Measurements from ENCODE around the gene FASTK.

Gene FASTK

DNA sequence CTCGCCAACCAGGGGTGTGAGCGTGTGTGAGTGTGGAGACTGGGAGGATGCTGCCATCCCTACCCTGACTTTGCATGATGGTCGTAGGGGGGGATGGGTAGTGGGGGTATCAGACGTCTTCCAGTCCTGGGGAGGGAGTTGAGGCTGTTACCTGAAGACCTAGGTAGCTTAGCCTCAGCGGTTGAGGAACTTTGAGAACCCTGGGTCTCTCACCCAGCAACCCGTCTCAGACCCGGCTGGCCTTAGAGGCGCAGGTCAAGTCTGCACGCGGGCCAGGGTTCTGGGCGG, 18.6 kb downstream of the FASTK start:
- DNase-seq, result no peak

DNA sequence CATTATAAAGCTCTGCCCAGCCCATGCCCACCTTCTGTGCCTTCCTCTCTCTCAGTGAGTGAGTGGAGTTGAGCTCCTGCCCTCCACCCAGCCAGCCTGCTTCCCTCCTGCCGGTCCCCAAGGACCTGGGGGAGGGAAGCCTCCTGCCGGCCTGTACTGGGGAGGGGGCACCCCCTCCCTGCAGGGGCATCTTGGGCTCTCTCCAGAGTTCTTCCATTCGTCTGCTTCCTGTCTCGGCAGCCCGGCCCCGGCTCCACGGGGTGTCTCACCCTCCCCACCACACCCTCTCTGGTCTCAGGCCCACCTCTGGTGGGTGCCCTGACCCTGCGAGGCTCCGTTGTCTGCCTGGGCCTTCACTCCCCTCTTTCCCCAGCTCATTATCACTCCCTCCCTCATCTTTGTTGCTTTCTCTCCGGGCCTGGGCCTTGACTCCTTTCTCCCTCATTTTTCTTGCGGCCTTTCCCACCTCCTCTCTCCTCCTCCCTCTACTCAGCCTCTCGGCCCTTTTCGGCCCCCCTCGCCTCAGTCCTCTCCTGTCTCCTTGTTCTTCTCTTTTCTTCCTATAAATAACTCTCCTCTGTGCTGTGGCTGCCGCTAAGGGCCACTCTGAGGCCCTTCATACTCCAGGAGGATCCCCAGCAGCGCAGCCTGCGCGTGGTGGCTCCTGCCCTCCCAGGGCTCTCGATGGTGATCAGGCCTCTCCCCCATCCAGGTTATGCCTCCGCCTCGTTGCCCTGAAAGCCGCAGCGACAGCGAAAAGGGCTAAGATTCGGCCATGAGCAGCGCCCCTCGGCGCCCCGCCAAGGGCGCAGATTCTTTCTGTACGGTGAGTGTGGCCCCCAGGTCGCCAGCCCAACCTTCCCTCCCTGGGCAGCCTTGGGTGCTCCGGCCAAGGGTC, 19.1 kb downstream of the FASTK start:
- no peak for DNase-seq

DNA sequence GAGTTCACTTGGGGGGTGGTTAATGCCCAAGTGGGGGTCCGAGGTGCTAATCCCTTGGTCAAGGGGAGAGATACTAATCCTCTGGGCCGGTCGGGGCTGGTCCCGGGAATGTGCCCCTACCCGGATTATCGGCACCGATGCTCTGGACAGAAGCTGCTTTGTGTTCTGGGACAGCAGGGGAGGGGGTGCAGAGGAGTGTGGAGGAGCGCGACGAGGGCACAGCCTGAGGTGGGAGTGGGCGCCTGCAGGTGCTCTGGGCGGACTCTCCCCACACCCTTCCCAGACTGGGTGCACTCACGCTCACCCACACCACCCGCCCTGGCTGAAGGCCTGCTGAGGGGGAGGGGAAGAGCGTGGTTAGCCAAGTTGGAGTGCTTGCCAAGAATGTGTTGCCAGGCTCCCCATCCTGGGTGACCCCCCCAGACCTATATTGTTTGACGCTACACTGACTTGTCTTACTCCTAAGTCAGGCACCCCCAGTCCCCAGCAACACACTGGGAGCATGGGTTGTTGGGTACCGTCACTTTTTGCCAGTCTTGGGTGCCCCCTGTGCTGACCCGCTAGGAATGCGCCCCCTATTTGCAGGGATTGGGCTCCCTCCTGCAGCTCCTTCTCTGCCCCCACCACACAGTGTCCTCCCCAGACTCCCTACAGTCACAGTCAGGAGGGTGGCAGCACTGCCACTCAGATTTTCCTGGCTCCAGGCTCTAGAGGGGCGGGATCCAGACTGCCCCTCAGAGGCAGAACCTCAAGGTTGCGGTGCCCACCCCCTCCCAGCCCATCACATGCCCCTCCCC, 20.0 kb downstream of the FASTK start:
- peak; percentile 82 for DNase-seq

DNA sequence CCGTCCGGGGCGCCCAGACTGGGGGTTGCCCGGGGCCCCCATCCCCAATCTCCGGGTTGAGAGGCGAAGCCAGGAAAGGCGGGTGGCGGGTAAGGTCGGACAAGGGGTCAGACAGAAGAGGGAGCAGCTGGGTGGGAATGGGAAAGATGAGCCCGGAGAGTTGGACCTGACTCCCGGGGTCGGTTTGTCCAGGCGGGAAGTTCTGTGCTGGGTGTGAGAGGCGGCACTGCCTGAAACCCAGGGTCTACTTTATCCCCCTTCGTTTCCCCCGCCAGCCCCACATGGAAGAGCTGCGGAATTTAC, 20.5 kb downstream of the FASTK start:
- no peak for DNase-seq

DNA sequence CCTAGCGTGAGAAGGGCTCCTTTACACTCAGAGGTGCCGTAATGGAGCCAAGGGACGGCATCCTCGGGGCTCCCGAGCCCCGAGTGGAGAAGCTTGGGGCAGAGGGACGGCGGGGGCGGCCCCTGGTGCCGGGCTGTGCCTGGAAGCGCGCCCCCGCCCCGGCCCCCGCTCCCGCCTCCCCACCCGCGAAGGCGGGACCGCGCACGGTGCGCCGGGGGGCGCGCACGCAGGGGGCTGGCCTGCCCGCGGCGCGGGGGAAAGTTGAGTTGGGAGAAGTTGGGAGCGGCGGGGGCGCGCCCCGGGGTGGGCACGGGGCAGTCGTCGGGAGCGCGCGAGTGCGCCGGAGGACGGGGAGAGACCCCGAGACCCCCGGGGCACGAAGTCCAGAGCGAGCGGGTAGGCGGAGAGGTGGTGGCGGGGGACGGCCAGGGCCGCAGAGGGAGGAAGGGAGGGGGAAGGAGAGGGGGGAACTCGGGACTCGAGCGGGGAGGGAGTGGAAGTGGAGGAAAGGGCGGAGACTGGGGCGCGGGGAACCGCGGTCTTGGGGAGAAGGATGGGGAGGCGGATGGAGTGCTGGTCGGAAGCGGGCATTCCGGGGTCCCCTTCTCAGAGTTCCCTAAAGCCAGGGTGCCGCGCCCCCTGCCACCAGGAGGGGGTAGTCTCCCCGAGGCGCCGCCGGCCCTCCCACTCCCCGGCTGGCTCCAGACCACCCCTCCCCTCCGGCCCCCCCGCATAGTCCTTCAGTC, 21.1 kb downstream of the FASTK start, which contains the start of gene SLC4A2:
Gene SLC4A2, plus strand, starts transcription at position 223 of the 746 bp plus-strand sequence. CDS start 2,399 bp downstream, outside the sequence.
- DNase-seq, result peak; percentile 85

DNA sequence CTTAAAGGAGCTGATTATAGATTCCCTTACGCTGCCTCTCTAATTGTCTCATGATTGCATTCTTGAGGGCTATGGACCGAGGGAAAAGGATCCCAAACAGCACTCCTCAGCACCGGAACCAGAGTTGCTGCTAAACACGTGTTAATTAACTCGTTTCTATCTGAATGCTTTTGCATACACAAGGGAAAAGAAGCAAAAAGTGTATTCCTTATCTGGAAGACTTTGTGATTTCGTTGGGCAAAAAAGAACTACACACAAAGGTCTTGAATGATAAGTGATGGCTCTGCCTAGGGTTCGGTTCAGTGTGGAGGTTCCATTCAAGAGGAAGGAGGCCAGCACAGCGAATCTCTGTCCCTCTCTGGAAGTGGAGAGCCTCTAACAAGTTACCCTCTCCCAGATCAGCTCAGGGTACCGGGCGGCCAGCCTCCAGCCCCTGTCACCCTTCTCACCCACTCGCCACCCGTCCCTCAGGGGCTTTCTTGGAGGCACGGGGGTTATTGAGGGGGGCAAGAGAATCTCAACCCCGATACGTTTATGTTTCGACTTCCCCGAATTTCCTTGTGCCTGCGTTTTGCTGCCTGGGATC, 21.7 kb downstream of the FASTK start:
- peak; percentile 16 for DNase-seq

DNA sequence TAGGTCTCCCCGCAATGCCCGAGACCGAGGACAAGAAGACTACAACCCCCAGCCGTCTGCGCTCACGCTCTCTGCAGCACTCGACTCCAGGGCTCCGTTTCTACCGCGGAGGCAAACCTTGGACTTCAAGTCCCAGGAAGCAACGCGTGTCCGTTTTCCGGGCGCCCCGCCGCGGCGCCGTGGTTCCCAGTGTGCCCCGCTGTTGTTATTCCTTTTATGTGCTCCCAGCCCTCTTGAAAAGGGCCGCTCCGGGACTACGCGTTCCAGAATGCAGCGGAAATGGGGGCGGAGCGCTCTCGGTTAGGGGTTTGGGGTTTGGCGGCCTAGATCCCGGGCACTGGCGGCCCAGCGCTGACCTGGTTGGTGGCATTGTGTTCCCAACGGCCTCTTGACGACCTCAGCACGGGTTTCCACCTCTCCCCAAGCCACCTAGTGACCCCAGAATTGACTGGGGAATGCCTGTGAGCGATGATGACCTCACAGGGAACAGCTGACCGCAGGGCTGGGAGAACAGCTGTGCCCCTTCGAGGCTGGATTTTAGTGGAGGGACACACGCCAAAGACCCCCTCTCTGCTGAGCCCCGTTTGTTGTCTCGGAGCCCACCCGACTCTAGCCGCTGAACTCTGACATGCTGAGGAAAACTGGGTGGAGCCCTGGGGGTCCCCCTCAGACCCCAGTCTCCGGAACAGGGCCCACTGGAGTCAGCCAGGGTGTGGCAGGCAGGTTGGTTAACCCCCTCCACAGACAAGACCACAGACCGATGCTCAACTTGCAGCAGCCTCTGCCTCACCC, 22.4 kb downstream of the FASTK start:
- DNase-seq, result peak; percentile 100

DNA sequence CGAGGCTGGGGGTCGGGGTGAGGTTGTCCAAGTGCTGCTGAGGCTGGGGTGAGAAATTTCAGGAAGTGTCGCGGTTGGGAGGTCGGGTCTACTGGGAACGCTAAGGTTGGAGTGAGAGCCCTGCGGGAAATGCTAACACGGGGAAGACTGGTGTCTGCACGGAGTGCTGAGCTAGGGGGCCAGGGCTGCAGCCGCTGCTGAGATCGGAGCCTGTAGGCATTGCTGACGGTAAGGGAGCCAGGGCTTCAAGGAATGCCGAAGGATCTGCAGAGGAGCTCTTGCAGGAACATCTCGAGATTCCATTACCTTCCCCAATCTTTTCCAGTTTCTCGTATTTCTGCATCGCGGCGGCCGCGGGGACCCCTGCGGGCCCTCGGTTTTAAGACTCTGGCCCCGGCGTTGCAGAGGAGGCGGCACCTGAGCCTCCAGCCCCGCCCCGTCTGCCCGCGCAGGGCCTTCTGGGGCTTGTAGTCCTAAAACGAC, 23.1 kb downstream of the FASTK start, which contains the start of gene CDK5:
Gene CDK5, minus strand, starts transcription at position 392 of the 483 bp plus-strand sequence. Its CDS starts 49 bp downstream, at position 343.
- no peak for DNase-seq

DNA sequence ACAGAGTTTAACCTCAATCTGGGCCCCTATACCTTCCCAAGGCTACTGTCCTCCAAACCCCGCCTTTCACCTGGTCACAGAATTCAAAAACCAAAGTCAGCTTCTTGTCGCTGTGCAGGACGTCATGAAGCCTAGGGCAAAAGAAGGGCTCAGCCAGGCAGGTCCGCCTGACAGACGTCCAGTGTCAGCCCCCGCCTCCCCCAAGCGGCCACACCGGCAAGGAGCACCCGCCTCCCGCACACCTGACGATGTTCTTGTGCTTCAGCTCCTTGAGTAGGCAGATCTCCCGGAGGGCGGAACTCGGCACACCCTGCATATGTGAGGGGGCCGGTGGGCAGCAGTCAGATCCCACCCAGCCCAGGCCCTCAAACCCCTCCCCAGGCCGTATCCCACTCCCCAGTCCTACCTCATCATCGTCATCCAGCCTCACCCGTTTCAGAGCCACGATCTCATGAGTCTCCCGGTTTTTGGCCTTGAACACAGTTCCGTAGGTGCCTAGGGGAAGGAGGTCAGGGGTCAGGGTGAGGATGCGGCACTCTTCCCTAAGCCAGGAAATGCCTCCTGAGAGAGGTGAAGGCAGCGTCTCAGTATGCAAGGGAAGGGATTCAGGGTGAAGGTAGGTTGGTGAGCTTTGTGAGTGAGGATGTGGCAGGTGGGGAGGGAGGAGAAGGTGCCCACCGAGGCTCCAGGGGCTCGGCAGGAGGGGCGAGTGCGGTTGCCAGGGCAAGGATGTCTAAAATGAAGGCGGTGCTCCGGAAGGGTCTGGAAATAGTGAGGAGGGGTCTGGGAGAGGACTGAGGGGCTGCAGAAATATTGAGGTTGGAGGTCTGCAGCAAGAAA, 23.7 kb downstream of the FASTK start:
- no peak for DNase-seq

DNA sequence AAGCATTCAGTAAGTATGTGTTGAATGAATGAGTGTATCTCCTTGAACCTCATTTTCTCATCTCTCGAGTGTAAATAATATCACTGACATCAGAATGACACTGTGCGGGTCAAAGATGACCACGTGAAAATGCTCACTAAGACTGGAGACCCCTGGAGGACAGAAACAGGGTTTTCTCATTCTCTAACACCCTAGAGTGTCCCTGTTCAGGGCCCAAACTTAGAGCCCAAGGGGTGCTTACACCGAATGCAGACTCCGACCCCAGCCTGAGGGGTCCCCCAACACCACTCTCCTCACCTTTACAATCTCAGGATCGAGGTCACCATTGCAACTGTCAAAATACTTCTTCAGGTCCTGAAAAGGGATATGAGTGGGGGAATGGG, 24.3 kb downstream of the FASTK start:
- DNase-seq, result no peak

DNA sequence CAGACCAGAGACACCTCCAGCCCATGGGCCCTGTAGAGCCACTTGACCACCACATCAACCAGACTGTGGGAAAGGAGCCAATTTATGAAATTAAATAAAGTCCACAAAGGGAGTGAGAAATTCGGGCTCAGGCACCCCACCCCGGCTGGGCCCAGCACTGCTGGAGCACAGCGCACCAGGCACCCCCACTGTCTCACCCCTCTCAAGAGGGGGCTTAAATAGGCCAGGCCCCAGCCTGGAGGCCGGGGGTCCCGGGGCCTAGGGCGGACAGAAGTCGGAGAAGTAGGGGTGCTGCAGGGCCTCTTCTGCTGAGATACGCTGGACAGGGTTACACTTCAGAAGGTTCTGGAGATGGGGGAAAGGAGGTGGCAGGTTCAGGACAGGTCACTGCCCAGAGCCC, 26.9 kb downstream of the FASTK start:
- no peak for DNase-seq

DNA sequence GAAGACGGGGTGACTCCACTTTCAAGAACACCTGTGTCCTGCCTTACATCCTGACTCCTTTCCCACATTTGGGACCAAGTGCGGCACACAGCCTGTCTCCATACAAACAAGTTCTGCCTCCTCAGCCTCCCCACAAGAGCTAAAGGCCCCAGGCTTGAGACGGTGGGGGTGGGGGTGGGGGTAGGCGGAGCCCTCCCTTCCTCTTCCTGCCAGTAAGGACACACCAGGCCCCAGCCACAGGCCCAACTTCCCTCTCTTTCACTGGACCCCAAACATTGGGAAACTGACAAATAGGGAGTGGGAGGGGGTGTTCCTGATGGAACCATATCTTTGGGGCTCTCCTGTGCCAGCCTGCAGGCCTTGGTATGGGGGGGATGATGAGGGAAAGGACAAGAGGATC, 27.5 kb downstream of the FASTK start:
- no peak for DNase-seq

DNA sequence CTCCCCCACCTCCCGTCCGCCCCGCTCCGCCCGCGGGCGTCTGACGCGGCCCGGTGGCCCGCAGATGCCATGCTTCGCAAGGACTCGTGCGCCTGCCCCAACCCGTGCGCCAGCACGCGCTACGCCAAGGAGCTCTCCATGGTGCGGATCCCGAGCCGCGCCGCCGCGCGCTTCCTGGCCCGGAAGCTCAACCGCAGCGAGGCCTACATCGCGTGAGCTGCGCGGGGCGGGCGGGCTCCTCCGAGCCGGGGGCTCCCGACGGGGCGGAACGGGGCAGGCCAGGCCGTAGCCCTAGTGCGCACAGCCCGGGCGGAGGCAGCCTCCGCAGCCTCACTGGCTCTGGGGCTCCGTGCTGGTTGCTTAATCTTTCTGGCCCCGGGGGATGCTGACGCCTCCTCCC, 29.5 kb downstream of the FASTK start:
- DNase-seq, result no peak

DNA sequence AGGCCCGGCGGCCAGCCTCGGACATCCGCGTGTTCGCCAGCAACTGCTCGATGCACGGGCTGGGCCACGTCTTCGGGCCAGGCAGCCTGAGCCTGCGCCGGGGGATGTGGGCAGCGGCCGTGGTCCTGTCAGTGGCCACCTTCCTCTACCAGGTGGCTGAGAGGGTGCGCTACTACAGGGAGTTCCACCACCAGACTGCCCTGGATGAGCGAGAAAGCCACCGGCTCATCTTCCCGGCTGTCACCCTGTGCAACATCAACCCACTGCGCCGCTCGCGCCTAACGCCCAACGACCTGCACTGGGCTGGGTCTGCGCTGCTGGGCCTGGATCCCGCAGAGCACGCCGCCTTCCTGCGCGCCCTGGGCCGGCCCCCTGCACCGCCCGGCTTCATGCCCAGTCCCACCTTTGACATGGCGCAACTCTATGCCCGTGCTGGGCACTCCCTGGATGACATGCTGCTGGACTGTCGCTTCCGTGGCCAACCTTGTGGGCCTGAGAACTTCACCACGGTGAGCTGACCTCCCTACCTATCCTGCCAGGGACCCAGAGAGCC, 31.6 kb downstream of the FASTK start:
- DNase-seq, result no peak

DNA sequence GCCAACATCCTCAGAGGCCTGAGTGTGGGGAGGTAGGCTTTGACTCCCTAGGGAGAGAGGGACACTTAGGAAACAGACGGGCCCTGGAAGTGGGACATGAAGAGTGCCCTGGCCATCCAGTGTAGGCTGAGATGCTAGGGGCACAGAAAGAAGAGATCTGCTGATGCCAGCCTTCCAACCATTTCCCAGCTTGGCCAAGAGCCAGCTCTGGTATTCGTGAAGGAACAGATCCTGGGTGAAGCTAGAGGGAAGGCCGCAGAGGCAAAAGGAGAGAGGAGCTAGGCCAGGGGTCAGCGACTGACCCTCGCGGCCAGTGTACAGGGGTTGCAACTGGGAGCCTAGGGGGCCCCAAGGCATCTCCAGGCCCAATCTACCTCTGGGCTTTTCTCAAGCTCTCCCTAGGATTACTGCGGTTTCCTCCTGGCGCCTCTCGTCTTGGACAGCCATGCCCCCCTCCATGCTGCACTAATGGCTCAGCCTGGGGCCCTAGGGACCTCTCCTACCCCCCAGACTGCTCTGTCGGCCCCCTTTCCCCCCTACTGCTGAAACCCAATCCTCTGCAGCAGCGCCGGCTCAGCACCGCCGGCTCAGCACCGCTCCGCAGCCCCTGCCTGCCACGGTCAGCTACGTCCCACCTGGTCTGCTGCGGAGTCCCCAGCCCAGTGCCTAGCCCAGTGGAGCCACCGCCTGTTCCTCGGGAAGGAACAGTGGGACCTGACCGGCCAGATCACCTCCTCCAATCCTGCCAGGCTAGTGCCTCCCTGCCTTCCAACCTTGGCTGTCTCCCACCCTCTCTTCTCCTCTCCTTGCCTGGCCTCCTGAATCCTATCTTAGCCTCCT, 32.4 kb downstream of the FASTK start, which contains the start of gene ASIC3:
Gene ASIC3, plus strand, starts transcription at position 556 of the 840 bp plus-strand sequence. CDS start 355 bp downstream, outside the sequence.
- DNase-seq, result no peak

DNA sequence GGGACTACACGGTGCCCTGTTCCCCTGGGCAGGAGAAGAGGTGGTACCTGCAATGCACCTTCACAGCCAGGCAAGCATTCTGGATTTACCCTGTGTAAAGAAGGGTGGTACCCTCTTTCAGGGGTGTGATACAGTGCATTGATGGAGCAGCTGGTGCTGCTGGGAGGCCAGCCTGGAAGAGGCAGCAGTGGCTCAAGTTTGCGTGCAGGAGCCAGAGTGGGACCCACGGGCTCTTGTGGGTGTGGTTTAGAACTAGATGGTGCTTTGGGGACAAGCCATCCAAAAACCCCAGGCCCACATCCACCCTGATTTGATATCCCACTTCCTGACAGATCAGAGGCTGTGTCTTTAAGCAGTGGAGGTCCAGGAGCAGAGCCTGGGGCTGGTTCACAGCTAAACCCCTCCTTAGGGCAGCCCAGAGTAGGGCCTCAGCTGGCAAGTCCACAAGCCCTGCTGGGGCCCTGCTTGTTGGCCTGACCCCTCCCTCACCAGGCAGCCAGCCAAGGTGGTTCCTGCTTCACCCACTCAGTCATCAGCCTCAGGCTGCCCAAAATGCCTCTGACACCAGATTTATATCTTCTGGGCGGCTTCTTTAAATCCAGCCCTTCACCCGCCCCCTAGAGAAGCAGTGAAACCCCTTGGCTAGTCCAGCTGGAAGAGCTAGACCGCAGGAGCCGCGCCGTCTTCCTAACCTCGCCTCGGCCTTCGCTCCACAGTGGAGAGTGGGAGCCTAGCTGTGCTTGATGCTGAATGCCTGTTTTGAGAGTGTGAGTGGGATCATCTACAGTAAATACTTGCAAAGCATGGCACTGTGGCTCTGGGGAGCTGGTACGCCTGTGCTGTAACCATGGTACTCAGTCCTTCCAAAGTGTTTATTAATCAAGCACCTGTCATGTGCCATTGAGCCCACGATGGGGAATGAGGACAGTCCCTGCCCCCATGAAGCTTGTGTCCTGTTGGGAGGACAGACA, 33.7 kb downstream of the FASTK start:
- DNase-seq, result peak; percentile 54

DNA sequence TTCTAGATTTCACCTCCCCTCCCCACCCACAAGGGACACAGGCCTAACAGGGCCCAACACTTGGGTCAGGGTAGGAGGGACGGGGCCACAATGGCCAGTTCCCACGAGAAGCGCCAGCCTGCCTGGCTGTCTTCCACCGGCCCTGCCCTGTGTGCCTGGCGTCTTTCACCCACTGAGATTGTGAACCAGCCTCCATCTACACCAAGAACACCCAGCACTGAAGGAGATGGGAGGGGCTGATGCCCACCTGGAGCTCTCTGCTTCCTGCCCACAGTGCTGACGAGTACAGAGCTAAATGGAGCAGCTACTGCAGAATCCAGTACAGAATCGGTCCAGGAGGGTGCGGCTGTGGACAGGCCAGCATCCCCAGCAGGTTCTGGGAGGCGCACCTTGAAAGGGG, 34.6 kb downstream of the FASTK start:
- DNase-seq, result no peak

DNA sequence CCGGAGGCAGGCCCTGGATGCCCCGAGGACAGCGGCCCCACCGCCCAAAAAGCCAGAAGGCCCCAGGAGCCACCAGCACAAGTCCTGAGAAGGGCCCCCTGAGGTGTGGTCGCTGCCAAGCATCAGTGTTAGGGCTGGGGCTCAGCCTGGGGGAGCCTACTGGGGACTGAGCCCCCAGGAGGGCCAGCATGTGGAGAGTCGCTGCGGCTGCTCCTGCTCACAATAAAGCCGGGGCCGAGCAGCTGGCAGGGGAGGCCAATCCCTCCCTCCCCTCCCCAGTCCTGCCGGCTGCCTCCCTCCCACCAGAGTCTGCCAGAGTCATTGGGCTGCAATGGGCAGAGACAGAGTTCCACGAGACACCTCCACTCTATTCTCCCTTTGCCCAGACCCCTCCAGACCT, 35.3 kb downstream of the FASTK start:
- no peak for DNase-seq

All from RPMI8226 (cell line).